Skeletal muscle satellite cell (primary cell): ENCODE measurements around the gene CD200.

Experiments used
- H3K27me3 ChIP-seq: 2 replicates; pipeline ENCODE4 v1.7.0; 2013; ENCODE audit warnings: low read length; ENCODE audit not compliant: control insufficient read depth, insufficient read depth
- H3K36me3 ChIP-seq: 2 replicates; pipeline ENCODE4 v1.7.0; 2013; ENCODE audit warnings: mild to moderate bottlenecking, control low read depth, low read length; ENCODE audit not compliant: insufficient read depth
- H3K4me1 ChIP-seq: 2 replicates; pipeline ENCODE4 v1.7.0; 2013; ENCODE audit warnings: low read length; ENCODE audit not compliant: control insufficient read depth, insufficient read depth
- H3K4me2 ChIP-seq: 2 replicates; pipeline ENCODE4 v1.7.0; 2013; ENCODE audit warnings: mild to moderate bottlenecking, low read length
- H3K4me3 ChIP-seq: 2 replicates; pipeline ENCODE4 v1.7.0; 2013; ENCODE audit warnings: low read length
- H3K9ac ChIP-seq: 2 replicates; pipeline ENCODE4 v1.7.0; 2013; ENCODE audit warnings: mild to moderate bottlenecking, low read depth, low read length, moderate library complexity
- H3K9me3 ChIP-seq: replicated peaks from 2 replicates; pipeline ENCODE4 v1.7.0; 2013; ENCODE audit warnings: mild to moderate bottlenecking, control low read depth, low read length

CD200 gene

DNA sequence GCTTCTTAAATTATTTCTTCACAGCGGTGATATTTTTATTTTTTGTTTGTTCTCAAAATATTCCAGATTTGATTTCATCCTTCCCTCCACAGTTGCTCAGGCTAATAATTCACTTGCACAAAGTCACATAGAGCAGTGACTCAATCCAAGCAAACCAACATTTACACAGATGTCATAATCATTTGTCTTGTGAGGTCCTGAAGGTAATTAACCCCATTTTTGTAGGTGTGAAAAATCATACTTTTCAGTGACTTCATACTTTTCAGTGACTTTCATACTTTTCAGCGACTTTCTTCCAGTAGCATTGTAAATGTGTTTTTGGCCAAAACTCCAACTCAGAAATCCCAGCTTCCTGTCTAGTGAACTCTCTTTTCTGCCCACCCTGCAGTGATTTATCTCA lies 32.1 kb downstream of the CD200 start:
- Histone ChIP-seq H3K9me3 (no peaks in the 10 kb centered on the region), H3K4me2 (no peak overlapping the region), H3K4me3 (no peak overlapping the region), H3K36me3 (no peaks in the 10 kb centered on the region), H3K9ac (no peak overlapping the region), H3K4me1 (peaks cover 8% of the 10 kb centered on the region), H3K27me3 (no peaks in the 10 kb centered on the region)

- Histone ChIP-seq H3K27me3 (no peaks in the 10 kb centered on the region), H3K4me1 (peaks cover 8% of the 10 kb centered on the region), H3K4me2 (no peak overlapping the region), H3K9ac (no peak overlapping the region), H3K4me3 (no peak overlapping the region), H3K36me3 (no peaks in the 10 kb centered on the region), H3K9me3 (no peaks in the 10 kb centered on the region)
These were observed 32.7 kb downstream of the CD200 start for GRCh38 chr3:112365636-112366035.

GRCh38 chr3:112366522-112366921 lies 33.6 kb downstream of the CD200 start:
- H3K9me3 ChIP-seq, result no peaks in the 10 kb centered on the region
- H3K4me1 ChIP-seq, result peaks cover 8% of the 10 kb centered on the region
- no peak overlapping the region for H3K9ac ChIP-seq
- H3K4me3 ChIP-seq, result no peak overlapping the region
- H3K27me3 ChIP-seq, result no peaks in the 10 kb centered on the region
- H3K36me3 ChIP-seq, result no peaks in the 10 kb centered on the region
- H3K4me2 ChIP-seq, result no peak overlapping the region

GRCh38 chr3:112371569-112371968 lies 38.6 kb downstream of the CD200 start:
- H3K9ac ChIP-seq, result no peak overlapping the region
- no peak overlapping the region for H3K4me3 ChIP-seq
- no peaks in the 10 kb centered on the region for H3K9me3 ChIP-seq

GRCh38 chr3:112372396-112372795 lies 39.4 kb downstream of the CD200 start:
- H3K4me1 ChIP-seq, result peaks cover 2% of the 10 kb centered on the region
- H3K27me3 ChIP-seq, result no peaks in the 10 kb centered on the region
- H3K9me3 ChIP-seq, result no peaks in the 10 kb centered on the region
- no peaks in the 10 kb centered on the region for H3K36me3 ChIP-seq
- H3K9ac ChIP-seq, result no peak overlapping the region
- H3K4me2 ChIP-seq, result no peak overlapping the region
- no peak overlapping the region for H3K4me3 ChIP-seq

More at GRCh38 chr3:112371569-112371968, 38.6 kb downstream of the CD200 start:
- no peak overlapping the region for H3K4me2 ChIP-seq
- no peaks in the 10 kb centered on the region for H3K27me3 ChIP-seq
- H3K4me1 ChIP-seq, result no peaks in the 10 kb centered on the region
- no peaks in the 10 kb centered on the region for H3K36me3 ChIP-seq

DNA sequence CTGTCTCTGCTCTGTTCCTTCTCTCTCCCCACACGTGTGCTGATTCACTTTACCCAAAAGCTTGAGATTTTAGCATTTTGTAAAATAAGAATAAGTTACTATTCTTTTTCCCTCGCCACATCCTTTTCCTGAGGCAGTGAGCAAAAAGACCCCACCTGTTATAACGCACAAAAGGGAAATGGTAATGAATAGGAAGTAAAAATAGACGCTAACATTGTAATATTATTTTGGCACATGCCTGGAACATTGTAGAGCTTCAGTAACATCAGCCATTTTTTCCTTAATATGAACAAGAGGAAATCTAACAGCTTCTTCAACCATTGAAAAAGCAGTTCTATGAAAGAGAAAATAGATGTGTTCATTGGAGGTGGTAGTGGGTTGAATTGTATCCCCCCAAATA lies 40.5 kb downstream of the CD200 start:
- H3K4me2 ChIP-seq, result no peak overlapping the region
- H3K9ac ChIP-seq, result no peak overlapping the region
- H3K27me3 ChIP-seq, result no peaks in the 10 kb centered on the region
- H3K36me3 ChIP-seq, result no peaks in the 10 kb centered on the region
- H3K4me3 ChIP-seq, result no peak overlapping the region
- no peaks in the 10 kb centered on the region for H3K9me3 ChIP-seq
- H3K4me1 ChIP-seq, result peaks cover 3% of the 10 kb centered on the region

GRCh38 chr3:112373924-112374323 lies 41.0 kb downstream of the CD200 start:
- peaks cover 7% of the 10 kb centered on the region for H3K4me1 ChIP-seq
- no peaks in the 10 kb centered on the region for H3K9me3 ChIP-seq
- H3K9ac ChIP-seq, result no peak overlapping the region
- H3K36me3 ChIP-seq, result no peaks in the 10 kb centered on the region
- H3K27me3 ChIP-seq, result no peaks in the 10 kb centered on the region
- no peak overlapping the region for H3K4me3 ChIP-seq
- H3K4me2 ChIP-seq, result no peak overlapping the region

DNA sequence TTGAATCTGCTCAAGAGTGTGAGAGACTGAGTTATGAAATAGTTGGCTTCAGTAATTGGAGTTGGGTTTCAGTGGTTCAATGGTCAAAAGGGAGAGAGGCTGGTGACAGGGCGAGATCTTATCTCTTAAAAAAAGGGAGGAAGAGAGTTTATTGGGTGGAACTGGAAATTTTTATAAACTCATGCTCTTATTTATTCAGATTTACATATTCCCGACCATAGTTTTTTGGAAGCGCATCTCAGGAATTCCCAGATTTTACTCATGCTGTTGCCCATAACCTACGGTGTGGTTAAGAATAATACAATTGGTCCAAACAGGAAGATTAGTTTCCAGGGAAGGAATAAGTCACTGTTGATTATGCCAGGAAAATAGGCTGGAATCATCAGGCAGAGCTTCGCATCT lies 41.4 kb downstream of the CD200 start:
- Histone ChIP-seq H3K9ac (no peak overlapping the region), H3K36me3 (no peaks in the 10 kb centered on the region), H3K4me1 (peaks cover 11% of the 10 kb centered on the region), H3K4me3 (no peak overlapping the region), H3K4me2 (no peak overlapping the region), H3K9me3 (no peaks in the 10 kb centered on the region), H3K27me3 (no peaks in the 10 kb centered on the region)

DNA sequence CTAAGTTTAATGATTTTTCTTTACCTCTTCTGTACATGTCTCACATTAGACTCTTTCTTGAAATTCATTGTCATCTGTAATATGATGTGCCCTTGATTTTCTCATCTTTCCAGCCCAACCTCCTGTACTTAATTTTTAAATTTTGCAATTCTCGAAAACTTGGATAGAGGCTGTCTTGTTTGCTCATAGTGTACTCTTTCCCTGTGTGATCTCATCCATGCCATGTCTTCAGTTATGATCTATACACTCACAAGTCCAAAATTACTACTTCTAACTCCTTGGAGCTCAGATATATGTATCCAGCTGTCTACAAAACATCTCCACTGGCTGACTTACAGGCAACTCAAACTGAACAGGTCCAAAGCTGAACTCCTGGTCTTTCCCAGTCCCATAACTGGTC lies 42.2 kb downstream of the CD200 start:
- no peaks in the 10 kb centered on the region for H3K27me3 ChIP-seq
- peaks cover 14% of the 10 kb centered on the region for H3K4me1 ChIP-seq
- no peak overlapping the region for H3K9ac ChIP-seq
- no peaks in the 10 kb centered on the region for H3K9me3 ChIP-seq
- no peaks in the 10 kb centered on the region for H3K36me3 ChIP-seq
- H3K4me2 ChIP-seq, result no peak overlapping the region
- H3K4me3 ChIP-seq, result no peak overlapping the region

- no peak overlapping the region for H3K4me2 ChIP-seq
- no peak overlapping the region for H3K9ac ChIP-seq
- H3K4me3 ChIP-seq, result no peak overlapping the region
- no peaks in the 10 kb centered on the region for H3K9me3 ChIP-seq
- peaks cover 14% of the 10 kb centered on the region for H3K4me1 ChIP-seq
- no peaks in the 10 kb centered on the region for H3K36me3 ChIP-seq
- H3K27me3 ChIP-seq, result no peaks in the 10 kb centered on the region
These were observed 43.4 kb downstream of the CD200 start for GRCh38 chr3:112376241-112376911.

- Histone ChIP-seq H3K4me1 (peaks cover 14% of the 10 kb centered on the region), H3K36me3 (no peaks in the 10 kb centered on the region), H3K4me3 (no peak overlapping the region), H3K9ac (no peak overlapping the region), H3K9me3 (no peaks in the 10 kb centered on the region), H3K4me2 (no peak overlapping the region), H3K27me3 (no peaks in the 10 kb centered on the region)
These were observed 44.0 kb downstream of the CD200 start for GRCh38 chr3:112376992-112377391.

DNA sequence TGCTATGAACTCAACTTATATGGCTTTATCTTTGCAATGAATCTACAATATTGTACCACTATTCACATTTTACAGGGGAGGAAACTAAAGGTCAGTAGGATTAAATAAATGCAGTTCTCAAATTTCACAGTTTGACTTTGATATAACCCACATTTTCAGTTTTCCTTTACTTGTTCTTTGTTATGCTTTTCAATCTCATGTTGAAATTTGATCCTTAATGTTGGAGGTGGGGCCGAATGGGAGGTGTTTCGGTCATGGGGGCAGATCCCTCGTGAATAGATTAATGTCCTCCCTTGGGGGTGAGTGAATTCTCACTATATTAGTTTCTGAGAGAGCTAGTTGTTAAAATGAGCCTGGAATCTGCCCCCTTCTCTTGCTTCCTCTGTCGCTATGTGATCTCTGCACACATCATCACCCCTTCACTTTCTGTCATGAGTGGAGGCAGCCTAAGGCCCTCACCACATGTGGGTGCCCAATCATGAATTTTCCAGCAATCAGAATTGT lies 44.7 kb downstream of the CD200 start:
- H3K4me1 ChIP-seq, result peaks cover 14% of the 10 kb centered on the region

More for the DNA sequence above, 44.7 kb downstream of the CD200 start:
- Histone ChIP-seq H3K4me2 (no peak overlapping the region), H3K4me3 (no peak overlapping the region), H3K9me3 (no peaks in the 10 kb centered on the region), H3K36me3 (no peaks in the 10 kb centered on the region), H3K9ac (no peak overlapping the region), H3K27me3 (no peaks in the 10 kb centered on the region)
